Trophoblast cell (in vitro differentiated cells and primary cell): Measurements from ENCODE around the gene PTH2.

Source experiments
- DNase-seq, 2 donors: peaks; one replicate each; pipeline ENCODE4 v3.0.0-alpha.2; 2016
- H2AFZ ChIP-seq: 2 replicates; pipeline ENCODE4 v1.6.1; 2013; ENCODE audit warnings: low read length, moderate library complexity, mild to moderate bottlenecking; ENCODE audit not compliant: insufficient read depth, poor library complexity
- H2AK5ac ChIP-seq: 2 replicates; pipeline ENCODE4 v1.6.1; 2013; ENCODE audit warnings: mild to moderate bottlenecking, low read length
- H2BK120ac ChIP-seq: 2 replicates; pipeline ENCODE4 v1.6.1; 2013; ENCODE audit warnings: low read length, mild to moderate bottlenecking, moderate library complexity; ENCODE audit not compliant: insufficient read depth, poor library complexity
- H2BK12ac ChIP-seq: 2 replicates; pipeline ENCODE4 v1.6.1; 2013; ENCODE audit warnings: mild to moderate bottlenecking, low read length, moderate library complexity
- H2BK5ac ChIP-seq: 2 replicates; pipeline ENCODE4 v1.6.1; 2013; ENCODE audit warnings: low read length, low read depth, moderate library complexity, mild to moderate bottlenecking; ENCODE audit not compliant: poor library complexity
- H3K14ac ChIP-seq: 2 replicates; pipeline ENCODE4 v1.6.1; 2013; ENCODE audit warnings: mild to moderate bottlenecking, low read length
- H3K18ac ChIP-seq: 2 replicates; pipeline ENCODE4 v1.6.1; 2013; ENCODE audit warnings: mild to moderate bottlenecking, low read length
- H3K23ac ChIP-seq: 2 replicates; pipeline ENCODE4 v1.6.1; 2013; ENCODE audit warnings: low read length
- H3K27ac ChIP-seq: 2 replicates; pipeline ENCODE4 v1.5.1; 2013; ENCODE audit warnings: low read depth, mild to moderate bottlenecking, inconsistent platforms, low read length, moderate library complexity
- H3K27me3 ChIP-seq: 2 replicates; pipeline ENCODE4 v1.6.1; 2013; ENCODE audit warnings: inconsistent platforms, mild to moderate bottlenecking, low read length, moderate library complexity; ENCODE audit not compliant: insufficient read depth
- H3K36me3 ChIP-seq, 2 experiments: 1 replicate in 1 of 2; 2 replicates in 1 of 2; pipeline ENCODE4 v1.6.1; 2013; ENCODE audit warnings: low read length in 2 of 2, mild to moderate bottlenecking in 2 of 2, moderate library complexity in 1 of 2; ENCODE audit not compliant: insufficient read depth in 2 of 2, control insufficient read depth in 1 of 2
- H3K4ac ChIP-seq: 2 replicates; pipeline ENCODE4 v1.6.1; 2013; ENCODE audit warnings: low read depth, mild to moderate bottlenecking, low read length, moderate library complexity
- H3K4me1 ChIP-seq, 2 experiments: 1 replicate in 1 of 2; 2 replicates in 1 of 2; pipeline ENCODE4 v1.6.1; 2013; ENCODE audit warnings: low read length in 2 of 2, mild to moderate bottlenecking in 2 of 2, moderate library complexity in 1 of 2; ENCODE audit not compliant: insufficient read depth in 2 of 2, control insufficient read depth in 1 of 2
- H3K4me2 ChIP-seq: 2 replicates; pipeline ENCODE4 v1.6.1; 2013; ENCODE audit warnings: inconsistent platforms, mild to moderate bottlenecking, low read length, moderate library complexity
- H3K4me3 ChIP-seq: 2 replicates; pipeline ENCODE4 v1.5.1; 2013; ENCODE audit warnings: mild to moderate bottlenecking, low read depth, low read length, inconsistent platforms
- H3K79me1 ChIP-seq: one replicate; pipeline ENCODE4 v1.6.1; 2013; ENCODE audit warnings: low read length
- H3K79me2 ChIP-seq: 2 replicates; pipeline ENCODE4 v1.6.1; 2013; ENCODE audit warnings: low read length, mild to moderate bottlenecking; ENCODE audit not compliant: control insufficient read depth, insufficient read depth, poor library complexity
- H3K9ac ChIP-seq: 2 replicates; pipeline ENCODE4 v1.6.1; 2013; ENCODE audit warnings: mild to moderate bottlenecking, low read length
- H3K9me3 ChIP-seq: 2 replicates; pipeline ENCODE4 v1.6.1; 2013; ENCODE audit warnings: low read depth, mild to moderate bottlenecking, control low read depth, inconsistent platforms, low read length; ENCODE audit not compliant: insufficient read depth
- H4K12ac ChIP-seq: 2 replicates; pipeline ENCODE4 v1.6.1; 2013; ENCODE audit warnings: low read depth, mild to moderate bottlenecking, low read length, moderate library complexity
- H4K8ac ChIP-seq: 2 replicates; pipeline ENCODE4 v1.6.1; 2013; ENCODE audit warnings: low read depth, mild to moderate bottlenecking, low read length, moderate library complexity
- H4K91ac ChIP-seq: one replicate; pipeline ENCODE4 v1.6.1; 2013; ENCODE audit warnings: low read depth, mild to moderate bottlenecking, low read length, moderate library complexity
- WGBS: extraction: QIAGEN DNeasy Blood & Tissue Kit; methylation state at CpG from one replicate; pipeline ENCODE4 v1.1.7; 2013; ENCODE audit warnings: missing lambda C conversion rate; ENCODE audit not compliant: insufficient read length, insufficient coverage; ENCODE audit errors: extremely low coverage; 5-methylcytosine and 5-hydroxymethylcytosine counted together

PTH2 gene

GRCh38 chr19:49417088-49417487 is 6.2 kb downstream of the PTH2 start:
- no peak overlapping the region for H2BK120ac ChIP-seq
- H3K9ac ChIP-seq, result no peak overlapping the region
- H4K91ac ChIP-seq, result no peak overlapping the region
- no peak for DNase-seq
- H3K79me1 ChIP-seq, result no peaks in the 10 kb centered on the region
- H3K4me1 ChIP-seq, result peaks cover 0 to 6% of the 10 kb centered on the region in 2 experiments
- no peak overlapping the region for H3K4ac ChIP-seq
- H2AK5ac ChIP-seq, result no peak overlapping the region
- no peak overlapping the region for H3K4me2 ChIP-seq
- H3K27ac ChIP-seq, result no peak overlapping the region
- H3K14ac ChIP-seq, result no peak overlapping the region
- no peak overlapping the region for H2AFZ ChIP-seq
- WGBS, result no CpG with 5 or more reads among the region's 7 CpGs
- H4K12ac ChIP-seq, result no peak overlapping the region
- peaks cover 2% of the 10 kb centered on the region for H3K9me3 ChIP-seq
- H3K36me3 ChIP-seq, result no peaks in the 10 kb centered on the region
- no peak overlapping the region for H3K18ac ChIP-seq
- H3K27me3 ChIP-seq, result peaks cover 18% of the 10 kb centered on the region
- H4K8ac ChIP-seq, result no peak overlapping the region
- H3K79me2 ChIP-seq, result no peaks in the 10 kb centered on the region
- no peak overlapping the region for H3K4me3 ChIP-seq
- no peak overlapping the region for H2BK12ac ChIP-seq
- H3K23ac ChIP-seq, result no peak overlapping the region
- no peak overlapping the region for H2BK5ac ChIP-seq

GRCh38 chr19:49415810-49416200 is 7.4 kb downstream of the PTH2 start:
- Histone ChIP-seq H3K4me1 (peaks cover 0 to 3% of the 10 kb centered on the region in 2 experiments), H3K27me3 (peaks cover 7% of the 10 kb centered on the region), H3K9ac (no peak overlapping the region), H3K79me1 (no peaks in the 10 kb centered on the region), H3K9me3 (no peaks in the 10 kb centered on the region), H4K91ac (no peak overlapping the region), H3K4me2 (no peak overlapping the region), H2BK12ac (no peak overlapping the region), H3K36me3 (no peaks in the 10 kb centered on the region), H3K27ac (no peak overlapping the region), H2BK120ac (no peak overlapping the region), H3K79me2 (no peaks in the 10 kb centered on the region), H4K8ac (no peak overlapping the region), H3K4me3 (no peak overlapping the region), H3K14ac (no peak overlapping the region), H3K18ac (no peak overlapping the region), H4K12ac (no peak overlapping the region), H3K23ac (no peak overlapping the region), H2AFZ (no peak overlapping the region), H2BK5ac (no peak overlapping the region), H3K4ac (no peak overlapping the region), H2AK5ac (no peak overlapping the region)
- no CpG with 5 or more reads among the region's 2 CpGs for WGBS
- no peak for DNase-seq

- Histone ChIP-seq H2BK12ac (no peak overlapping the region), H3K27me3 (peaks cover 3% of the 10 kb centered on the region), H2AFZ (no peak overlapping the region), H3K9me3 (no peaks in the 10 kb centered on the region), H2BK5ac (no peak overlapping the region), H3K4me1 (peaks cover 0 to 3% of the 10 kb centered on the region in 2 experiments), H3K79me2 (no peaks in the 10 kb centered on the region), H3K23ac (no peak overlapping the region), H3K79me1 (no peaks in the 10 kb centered on the region), H3K18ac (no peak overlapping the region), H3K14ac (no peak overlapping the region), H4K8ac (no peak overlapping the region), H3K4ac (no peak overlapping the region), H3K4me2 (no peak overlapping the region), H4K91ac (no peak overlapping the region), H2AK5ac (no peak overlapping the region), H2BK120ac (no peak overlapping the region), H3K9ac (no peak overlapping the region), H3K27ac (no peak overlapping the region), H3K36me3 (no peaks in the 10 kb centered on the region), H3K4me3 (no peak overlapping the region), H4K12ac (no peak overlapping the region)
- WGBS, result no CpG with 5 or more reads among the region's 15 CpGs
- DNase-seq, result no peak
Observed at GRCh38 chr19:49415102-49415809, 8.0 kb downstream of the PTH2 start.

- Histone ChIP-seq H2BK12ac (no peak overlapping the region), H4K8ac (no peak overlapping the region), H2BK120ac (no peak overlapping the region), H2BK5ac (no peak overlapping the region), H4K12ac (no peak overlapping the region), H3K9ac (no peak overlapping the region), H3K27ac (no peak overlapping the region), H3K4ac (no peak overlapping the region), H2AK5ac (no peak overlapping the region), H3K79me2 (no peaks in the 10 kb centered on the region), H2AFZ (no peak overlapping the region), H3K18ac (no peak overlapping the region), H3K4me1 (peaks cover 0 to 3% of the 10 kb centered on the region in 2 experiments), H3K9me3 (no peaks in the 10 kb centered on the region), H3K4me3 (no peak overlapping the region), H4K91ac (no peak overlapping the region), H3K36me3 (no peaks in the 10 kb centered on the region), H3K4me2 (no peak overlapping the region), H3K23ac (no peak overlapping the region), H3K79me1 (no peaks in the 10 kb centered on the region), H3K14ac (no peak overlapping the region), H3K27me3 (no peaks in the 10 kb centered on the region)
- no CpG with 5 or more reads among the region's 3 CpGs for WGBS
- DNase-seq, result no peak
Observed at GRCh38 chr19:49414256-49414655, 9.0 kb downstream of the PTH2 start.
